HUES48 (cell line): ENCODE results near the gene TMEM178B.
"Not testable (repeated sequence)": the region's sequence is repeated elsewhere in the genome, so short reads cannot be mapped to it uniquely, and the experiment has no call there.

Experiments used
- H3K27ac ChIP-seq: one replicate; pipeline ENCODE4 v1.7.0; 2013; ENCODE audit warnings: low read depth, low read length, inconsistent platforms
- H3K27me3 ChIP-seq: 2 replicates; pipeline ENCODE4 v1.6.1; 2013; ENCODE audit warnings: mild to moderate bottlenecking, low read length; ENCODE audit not compliant: control insufficient read depth, insufficient read depth
- H3K36me3 ChIP-seq: 2 replicates; pipeline ENCODE4 v1.6.1; 2013; ENCODE audit warnings: low read length; ENCODE audit not compliant: control insufficient read depth, insufficient read depth
- H3K4me1 ChIP-seq: 2 replicates; pipeline ENCODE4 v1.6.1; 2013; ENCODE audit warnings: mild to moderate bottlenecking, low read length; ENCODE audit not compliant: control insufficient read depth, insufficient read depth
- H3K4me3 ChIP-seq: 2 replicates; pipeline ENCODE4 v1.5.1; 2013; ENCODE audit warnings: mild to moderate bottlenecking, low read depth, low read length
- H3K9ac ChIP-seq: 2 replicates; pipeline ENCODE4 v1.6.1; 2013; ENCODE audit warnings: mild to moderate bottlenecking, low read depth, low read length, moderate library complexity
- H3K9me3 ChIP-seq: 2 replicates; pipeline ENCODE4 v1.6.1; 2013; ENCODE audit warnings: low read length; ENCODE audit not compliant: control insufficient read depth, insufficient read depth

Gene TMEM178B

GRCh38 chr7:141045842-141046620 lies 27.8 kb upstream of the TMEM178B start:
- Histone ChIP-seq H3K4me3 (no peak overlapping the region), H3K27me3 (no peaks in the 10 kb centered on the region), H3K27ac (no peak overlapping the region), H3K4me1 (no peaks in the 10 kb centered on the region), H3K36me3 (no peaks in the 10 kb centered on the region), H3K9me3 (no peaks in the 10 kb centered on the region), H3K9ac (no peak overlapping the region)

DNA sequence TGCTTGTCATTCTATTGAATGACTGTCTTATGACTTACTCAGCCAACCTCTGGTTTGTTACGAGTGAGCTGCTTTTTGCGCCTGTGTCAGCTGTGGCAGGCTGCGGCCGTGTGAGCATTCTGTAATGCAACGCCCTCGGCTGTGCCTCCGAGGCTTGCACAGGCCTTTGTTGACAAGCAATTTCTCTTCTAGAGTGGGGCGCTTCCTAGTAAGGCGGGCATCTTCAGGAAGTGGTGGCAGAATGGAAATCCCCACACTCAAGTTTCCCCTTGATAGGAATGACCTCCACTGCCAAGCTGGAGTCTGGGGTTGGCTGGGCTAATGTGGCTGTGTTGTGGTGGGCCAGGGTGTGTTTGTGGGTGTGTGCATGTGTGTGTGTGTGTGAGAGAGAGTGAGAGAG lies 20.2 kb upstream of the TMEM178B start:
- Histone ChIP-seq H3K9ac (no peak overlapping the region), H3K4me1 (no peaks in the 10 kb centered on the region), H3K36me3 (no peaks in the 10 kb centered on the region), H3K27me3 (no peaks in the 10 kb centered on the region), H3K27ac (no peak overlapping the region), H3K4me3 (no peak overlapping the region), H3K9me3 (no peaks in the 10 kb centered on the region)

GRCh38 chr7:141055146-141055545 lies 18.7 kb upstream of the TMEM178B start:
- Histone ChIP-seq H3K9me3 (no peaks in the 10 kb centered on the region), H3K27me3 (no peaks in the 10 kb centered on the region), H3K4me1 (no peaks in the 10 kb centered on the region), H3K9ac (no peak overlapping the region), H3K36me3 (no peaks in the 10 kb centered on the region), H3K27ac (no peak overlapping the region), H3K4me3 (no peak overlapping the region)

DNA sequence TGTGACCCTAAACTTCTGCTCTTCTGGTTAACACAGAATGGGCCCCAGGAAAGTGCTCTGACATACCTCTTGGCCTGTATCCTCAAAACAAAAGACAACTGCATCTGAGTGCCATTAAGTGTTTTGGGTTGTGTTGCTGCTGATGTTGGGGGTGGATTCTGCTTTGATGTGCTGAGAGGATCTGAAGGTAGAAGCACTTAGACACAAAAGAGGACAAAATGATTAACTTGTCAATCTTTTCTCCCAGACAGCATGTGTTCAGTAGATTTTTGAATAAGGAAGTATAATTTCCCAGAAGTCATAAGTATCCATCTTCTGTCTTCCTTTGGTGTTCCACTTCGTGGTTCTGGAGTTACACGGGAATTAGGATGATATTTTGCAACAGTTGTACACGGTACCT lies 16.1 kb upstream of the TMEM178B start:
- Histone ChIP-seq H3K4me1 (no peaks in the 10 kb centered on the region), H3K4me3 (no peak overlapping the region), H3K9ac (no peak overlapping the region), H3K27ac (no peak overlapping the region), H3K36me3 (no peaks in the 10 kb centered on the region), H3K9me3 (no peaks in the 10 kb centered on the region), H3K27me3 (no peaks in the 10 kb centered on the region)

- not testable (repeated sequence) for H3K36me3 ChIP-seq, H3K27ac ChIP-seq, H3K4me1 ChIP-seq, H3K9me3 ChIP-seq, H3K9ac ChIP-seq
- peaks cover 29% of the 10 kb centered on the region for H3K27me3 ChIP-seq
- H3K4me3 ChIP-seq, result peak overlapping the region; percentile 35
Measured at GRCh38 chr7:141067856-141068255, 6.0 kb upstream of the TMEM178B start.

DNA sequence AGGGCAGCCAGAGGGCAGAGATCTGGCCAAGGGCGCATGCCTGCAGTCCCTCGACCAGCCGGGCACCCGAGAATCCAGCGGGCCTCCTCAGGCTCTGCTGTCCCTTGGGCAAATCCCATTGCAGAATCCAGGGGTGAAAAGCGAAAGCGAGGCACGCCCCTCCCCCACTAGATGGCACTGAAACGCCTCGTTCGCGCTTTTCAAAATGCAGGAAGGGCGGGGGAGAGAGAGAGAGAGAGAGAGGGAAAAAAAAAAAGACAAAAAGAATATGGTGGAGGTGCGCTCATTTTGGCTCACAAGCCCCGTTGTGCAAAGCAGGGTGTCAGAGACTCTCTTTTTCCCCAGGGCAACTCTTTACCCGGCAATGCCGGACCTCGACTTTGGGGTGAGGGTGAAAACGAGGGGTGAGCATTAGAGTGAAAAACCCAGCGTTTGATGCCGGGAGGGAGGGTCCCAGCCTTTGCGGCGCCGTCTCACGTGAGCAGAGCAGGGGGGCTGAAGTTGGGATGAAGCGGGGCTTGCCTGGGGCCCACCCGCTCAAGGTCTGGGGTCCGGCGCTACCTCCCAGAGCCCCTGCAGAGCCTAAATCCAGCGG lies 2.5 kb upstream of the TMEM178B start:
- H3K9me3 ChIP-seq, result no peaks in the 10 kb centered on the region
- peak overlapping the region; percentile 98 for H3K4me3 ChIP-seq
- H3K27ac ChIP-seq, result no peak overlapping the region
- H3K36me3 ChIP-seq, result no peaks in the 10 kb centered on the region
- peak overlapping the region; percentile 5 for H3K9ac ChIP-seq
- peaks cover 24% of the 10 kb centered on the region for H3K4me1 ChIP-seq
- H3K27me3 ChIP-seq, result peaks cover 47% of the 10 kb centered on the region

- H3K27ac ChIP-seq, result no peak overlapping the region
- peaks cover 47% of the 10 kb centered on the region for H3K27me3 ChIP-seq
- H3K36me3 ChIP-seq, result no peaks in the 10 kb centered on the region
- H3K4me1 ChIP-seq, result peaks cover 25% of the 10 kb centered on the region
- H3K4me3 ChIP-seq, result peak overlapping the region; percentile 98
- no peaks in the 10 kb centered on the region for H3K9me3 ChIP-seq
- peak overlapping the region; percentile 5 for H3K9ac ChIP-seq
Measured at GRCh38 chr7:141071855-141072547, 1.9 kb upstream of the TMEM178B start.

GRCh38 chr7:141072548-141073172 lies 1.2 kb upstream of the TMEM178B start:
- no peak overlapping the region for H3K27ac ChIP-seq
- H3K4me1 ChIP-seq, result peaks cover 25% of the 10 kb centered on the region
- no peaks in the 10 kb centered on the region for H3K36me3 ChIP-seq
- peaks cover 47% of the 10 kb centered on the region for H3K27me3 ChIP-seq
- H3K4me3 ChIP-seq, result peak overlapping the region; percentile 98
- H3K9me3 ChIP-seq, result no peaks in the 10 kb centered on the region
- no peak overlapping the region; the same call in 1 of the 2 replicates for H3K9ac ChIP-seq

DNA sequence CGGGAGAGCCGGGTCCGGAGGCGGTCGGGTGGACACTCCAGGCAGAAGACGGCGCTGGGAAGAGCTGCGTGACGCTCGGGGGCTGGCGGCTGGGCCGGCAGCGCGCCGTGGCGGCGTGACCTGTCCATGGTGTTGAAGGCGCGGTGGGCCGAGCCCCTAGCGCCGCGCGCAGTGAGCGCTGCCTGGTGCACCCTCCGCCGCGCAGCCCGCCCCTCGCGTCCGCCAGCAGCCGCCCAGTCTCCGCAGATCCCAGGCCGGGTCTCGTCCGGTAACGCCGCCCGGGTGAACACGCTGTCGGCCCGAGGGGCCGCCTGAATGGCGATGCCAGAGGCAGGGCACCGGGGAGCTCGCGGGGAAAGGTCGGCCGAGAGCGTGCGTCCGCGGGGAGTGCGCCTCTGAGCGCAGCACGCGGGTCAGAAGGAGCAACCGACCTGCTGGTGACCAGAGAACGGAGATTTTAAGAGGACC lies 657 bp upstream of the TMEM178B start:
- no peak overlapping the region for H3K9ac ChIP-seq

GRCh38 chr7:141074162-141074991 lies 513 bp downstream of the TMEM178B start:
- Histone ChIP-seq H3K27ac (peak overlapping the region; percentile 42), H3K9me3 (no peaks in the 10 kb centered on the region), H3K27me3 (peaks cover 47% of the 10 kb centered on the region), H3K9ac (peak overlapping the region; percentile 84), H3K4me1 (peaks cover 25% of the 10 kb centered on the region), H3K4me3 (peak overlapping the region; percentile 98), H3K36me3 (no peaks in the 10 kb centered on the region)

More for the DNA sequence above, 657 bp upstream of the TMEM178B start:
- Histone ChIP-seq H3K27ac (no peak overlapping the region), H3K36me3 (no peaks in the 10 kb centered on the region), H3K4me3 (peak overlapping the region; percentile 98), H3K4me1 (peaks cover 25% of the 10 kb centered on the region), H3K9me3 (no peaks in the 10 kb centered on the region), H3K27me3 (peaks cover 47% of the 10 kb centered on the region)
